B cell (primary cell): Measurements from ENCODE around the gene IFITM1.

ENCODE experiments used
- CTCF ChIP-seq: fragments of 200-600 bp; IDR thresholded peaks from one replicate; pipeline ENCODE4 v1.8.0; 2022; ENCODE audit warnings: antibody characterized with exemption, mild to moderate bottlenecking
- EZH2 ChIP-seq: IDR thresholded peaks from 2 replicates; pipeline ENCODE4 v1.6.1; 2012; ENCODE audit warnings: borderline replicate concordance, low read depth, mild to moderate bottlenecking, moderate library complexity, low read length; ENCODE audit not compliant: insufficient read depth, poor library complexity, severe bottlenecking

GRCh38 chr11:278001-278951 lies 35.6 kb upstream of the IFITM1 start, which contains the start of gene NLRP6:
- TF ChIP-seq CTCF (no peak), EZH2 (no peak)
